SIG-M5 treated with dmso at 0.1 percent for 504 hours (cell line): ENCODE results near the gene ASPN.

Experiments used
- DNase-seq: peaks from one replicate; lab custom pipeline; 2025; ENCODE audit not compliant: unreplicated experiment; lab: John Stamatoyannopoulos, UW

The ASPN gene

GRCh38 chr9:92476962-92477361 lies 5.3 kb downstream of the ASPN start:
- no peak for DNase-seq

GRCh38 chr9:92474587-92474986 lies 7.7 kb downstream of the ASPN start:
- DNase-seq: no peak

- DNase-seq: no peak
These were observed 14.1 kb downstream of the ASPN start for GRCh38 chr9:92468206-92468605.

DNA sequence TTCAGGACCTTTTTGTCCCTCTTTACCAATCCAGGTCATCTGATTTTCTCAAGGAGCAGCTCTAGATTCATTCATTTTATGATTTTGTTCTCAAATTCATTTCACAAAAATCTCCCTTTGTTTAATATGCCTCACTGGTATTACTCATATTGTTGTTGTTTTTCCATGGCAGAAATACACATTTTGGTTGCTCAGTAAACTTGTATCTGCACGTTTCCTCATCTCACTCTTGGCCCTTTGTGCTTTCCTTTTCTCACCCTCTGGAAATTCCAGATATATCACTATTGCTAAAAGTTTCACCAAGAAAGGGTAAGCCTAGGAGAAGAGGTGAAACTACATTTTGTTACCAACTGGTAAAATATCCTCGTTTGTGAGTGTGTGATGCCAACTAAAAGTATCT lies 14.8 kb downstream of the ASPN start:
- DNase-seq: no peak

DNA sequence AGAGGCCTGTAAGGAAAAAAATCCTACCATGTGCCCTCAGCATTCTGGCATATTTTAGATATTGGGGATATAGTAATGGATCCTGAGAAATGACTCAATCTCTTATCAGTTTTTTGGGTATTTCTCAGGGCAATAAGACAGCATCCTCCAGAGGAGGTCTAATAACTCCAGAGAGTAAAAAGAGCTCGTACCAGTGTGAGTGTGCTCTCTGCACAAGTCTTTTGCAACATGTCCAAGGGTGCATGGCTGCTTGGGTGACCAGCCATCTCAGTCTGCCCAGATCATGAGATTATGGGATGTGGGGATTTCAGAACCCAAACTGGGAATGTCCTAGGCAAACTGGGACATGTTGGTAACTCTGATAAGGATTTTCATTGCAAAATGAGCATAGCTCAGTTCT lies 15.3 kb downstream of the ASPN start:
- no peak for DNase-seq

DNA sequence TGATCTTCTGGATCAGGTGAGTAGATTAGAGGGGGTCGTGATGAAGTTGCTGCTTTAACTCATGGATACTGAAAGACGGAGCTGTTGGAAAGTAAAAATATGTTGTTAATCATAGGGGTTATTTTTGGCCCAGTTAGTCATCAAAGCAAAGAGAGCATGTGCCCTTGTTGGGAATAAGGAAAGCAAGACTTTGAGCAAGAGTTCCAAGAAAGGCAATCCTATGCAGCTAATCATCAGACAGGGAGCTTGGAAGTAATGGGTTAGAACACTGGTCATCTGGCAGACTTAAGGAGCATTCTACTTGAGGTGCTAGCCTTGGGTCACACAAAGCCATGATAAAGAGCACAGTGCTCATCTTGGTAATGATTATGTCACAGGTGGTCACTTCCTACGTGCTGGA lies 18.3 kb downstream of the ASPN start:
- no peak for DNase-seq

DNA sequence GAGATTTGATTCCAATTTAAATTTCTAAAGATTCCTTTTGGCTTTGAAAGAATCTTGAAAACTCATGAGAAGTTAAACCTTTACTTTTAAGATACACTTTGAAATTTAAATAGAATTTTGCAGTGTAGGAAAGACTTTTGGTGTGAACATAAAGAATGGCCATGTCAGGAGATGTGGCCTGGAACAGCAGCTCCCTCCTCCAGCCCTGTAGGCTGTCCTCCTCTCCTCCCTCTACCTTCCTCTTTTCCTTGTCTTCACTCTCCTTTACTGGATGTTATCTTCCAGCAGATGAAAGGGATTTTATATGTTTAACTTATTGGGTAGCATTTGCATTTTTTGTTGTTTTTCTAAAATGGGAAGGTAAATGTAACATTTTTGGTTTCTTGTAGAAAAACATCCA lies 18.9 kb downstream of the ASPN start:
- DNase-seq: no peak

DNA sequence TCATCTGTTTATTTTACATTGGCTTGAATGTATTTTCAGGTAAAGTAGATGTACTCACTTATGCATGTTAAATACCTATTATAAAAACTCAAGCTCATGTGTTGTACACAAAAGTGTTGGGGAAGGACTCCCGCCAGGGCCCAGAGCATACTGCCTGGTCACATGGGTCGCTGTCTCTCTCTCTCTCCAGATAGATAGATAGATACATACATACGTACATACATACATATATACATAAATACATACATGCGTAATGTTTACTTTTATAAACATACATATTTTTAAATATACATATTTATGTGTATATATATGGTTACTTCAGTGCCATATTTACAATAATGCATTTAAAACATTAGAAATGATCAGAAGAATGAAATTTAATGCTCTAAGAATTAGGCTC lies 24.7 kb downstream of the ASPN start:
- DNase-seq: no peak

DNA sequence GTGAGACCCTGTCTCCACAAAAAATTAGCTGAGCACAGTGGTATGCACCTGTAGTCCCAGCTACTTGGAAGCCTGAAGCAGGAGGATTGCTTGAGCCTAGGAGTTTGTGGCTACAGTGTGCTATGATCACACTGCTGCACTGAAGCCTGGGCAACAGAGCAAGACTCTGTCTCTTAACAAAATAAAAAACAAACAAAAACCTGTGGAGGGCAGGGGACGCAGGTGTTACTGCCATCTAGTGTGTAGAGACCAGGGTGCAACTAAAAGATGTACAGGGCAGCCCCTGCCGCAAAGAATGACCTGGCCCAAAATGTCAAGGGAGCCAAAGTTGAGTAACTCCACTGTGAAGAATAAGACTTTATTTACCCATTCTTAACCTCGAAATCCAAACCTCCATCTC lies 27.1 kb downstream of the ASPN start:
- no peak for DNase-seq

DNA sequence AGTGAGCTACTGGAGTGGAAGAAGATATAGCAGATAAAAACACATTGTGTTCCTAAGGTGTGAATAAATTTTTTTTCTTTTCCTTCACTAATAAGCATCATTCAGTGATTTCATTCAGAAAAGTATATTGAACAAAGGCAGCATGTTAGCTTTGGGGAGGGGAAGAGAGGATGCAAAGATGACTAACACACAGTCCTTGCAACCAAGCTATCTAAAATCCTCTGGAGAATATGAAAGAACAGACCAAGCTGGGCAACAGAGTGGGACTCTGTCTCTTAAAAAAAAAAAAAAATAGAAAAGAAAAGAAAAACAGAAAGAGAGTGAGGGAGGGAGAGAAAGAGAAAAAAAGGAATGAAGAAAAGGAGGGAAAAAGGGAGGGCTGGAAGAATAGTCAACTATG lies 35.8 kb downstream of the ASPN start:
- no peak for DNase-seq

- DNase-seq: no peak
These were observed 37.5 kb downstream of the ASPN start for GRCh38 chr9:92444841-92445240.

- no peak for DNase-seq
These were observed 41.6 kb downstream of the ASPN start for GRCh38 chr9:92440751-92441046.

DNA sequence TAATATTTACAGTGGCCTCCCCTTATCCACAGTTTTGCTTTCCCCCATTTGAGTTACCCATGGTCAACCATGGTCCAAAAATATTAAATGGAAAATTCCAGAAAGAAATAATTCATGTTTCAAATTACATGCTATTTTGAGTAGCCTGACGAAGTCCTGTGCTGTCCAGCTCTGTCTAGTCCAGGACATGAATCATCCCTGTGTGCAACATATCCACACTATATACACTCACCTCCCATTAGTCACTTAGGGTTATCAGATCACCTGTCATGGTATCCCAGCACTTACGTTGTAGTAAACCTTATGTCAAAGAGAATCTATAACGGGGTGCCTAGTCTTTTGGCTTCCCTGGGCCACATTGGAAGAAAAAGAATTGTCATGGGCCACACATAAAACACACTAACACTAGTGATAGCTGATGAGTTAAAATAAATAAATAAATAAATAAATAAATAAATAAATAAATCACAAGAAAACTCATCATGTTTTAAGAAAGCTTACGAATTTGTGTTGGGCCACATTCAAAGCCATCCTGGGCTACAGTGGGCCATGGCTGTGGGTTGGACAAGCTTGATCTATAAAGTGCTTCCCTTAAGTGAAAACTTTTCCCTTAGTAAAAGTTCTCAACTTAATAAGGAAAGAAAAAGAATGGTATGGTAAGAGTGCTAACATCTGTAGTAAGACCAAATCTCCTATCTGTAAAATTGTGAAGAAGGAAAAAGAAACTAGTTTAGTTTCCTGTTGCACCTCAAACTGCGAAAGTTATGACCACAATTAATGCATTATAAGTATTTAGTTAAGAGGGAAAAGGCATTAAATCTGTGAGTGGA lies 42.2 kb downstream of the ASPN start:
- no peak for DNase-seq

GRCh38 chr9:92438900-92439526 lies 43.3 kb downstream of the ASPN start:
- no peak for DNase-seq

GRCh38 chr9:92435263-92435662 lies 47.0 kb downstream of the ASPN start:
- DNase-seq: no peak

- DNase-seq: no peak
These were observed 49.2 kb downstream of the ASPN start for GRCh38 chr9:92432972-92433548.

DNA sequence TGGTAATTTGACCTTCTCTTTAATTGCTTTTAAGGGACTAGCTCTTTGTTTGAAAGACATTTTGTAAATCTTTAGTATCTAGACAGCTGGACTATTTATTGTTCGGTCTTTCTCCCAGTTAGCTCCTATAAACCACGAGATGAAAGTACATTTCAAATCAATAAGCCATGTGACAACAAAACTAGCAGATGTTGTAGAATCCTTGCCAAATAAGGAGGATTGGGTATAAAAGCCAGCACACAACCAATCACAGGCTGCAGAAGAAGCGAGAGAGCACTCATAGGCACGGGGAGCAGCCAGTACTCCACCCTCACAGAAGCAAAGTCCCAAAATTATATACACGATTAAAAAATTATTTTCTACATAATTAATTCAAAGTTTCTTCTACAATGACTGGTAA lies 50.0 kb downstream of the ASPN start:
- DNase-seq: no peak

DNA sequence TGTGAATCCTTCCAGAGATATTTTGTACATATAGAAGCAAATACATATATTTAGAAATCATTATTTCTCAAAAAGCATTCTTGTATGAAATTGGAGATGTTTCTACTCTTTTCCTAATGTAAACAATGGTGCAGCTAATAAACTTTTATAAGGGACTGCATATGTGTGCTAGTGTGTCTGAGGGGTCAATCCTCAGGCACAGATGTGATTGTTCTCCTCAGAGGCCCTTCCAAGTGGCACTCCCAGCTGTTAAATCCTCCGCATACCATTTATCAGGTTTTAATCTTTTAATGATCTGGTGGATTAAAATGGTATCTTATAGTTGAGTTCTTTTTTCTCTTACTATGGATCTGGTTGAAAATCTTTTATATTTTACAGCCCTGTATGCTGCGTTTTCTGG lies 52.5 kb downstream of the ASPN start:
- no peak for DNase-seq

- no peak for DNase-seq
These were observed 55.7 kb downstream of the ASPN start for GRCh38 chr9:92426501-92427145.

DNA sequence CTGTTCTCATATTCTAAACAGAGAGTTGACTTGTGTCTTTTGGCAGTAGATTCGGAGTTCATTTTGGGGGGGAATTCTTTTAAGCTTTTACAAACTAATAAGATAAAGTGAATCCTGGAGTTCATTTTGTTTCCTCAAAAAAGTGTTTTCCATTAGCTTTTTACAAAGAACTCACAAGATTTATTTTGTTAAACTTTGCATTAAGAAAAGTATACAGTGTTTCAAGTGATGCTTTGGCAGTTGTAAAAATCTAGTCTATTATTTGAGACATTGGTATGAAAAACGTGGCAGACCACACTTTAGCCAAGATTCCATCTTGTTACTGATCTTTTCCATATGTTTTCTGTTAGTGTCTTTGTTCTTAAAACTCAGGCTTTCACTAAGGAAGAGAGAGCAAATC lies 56.8 kb downstream of the ASPN start:
- no peak for DNase-seq

DNA sequence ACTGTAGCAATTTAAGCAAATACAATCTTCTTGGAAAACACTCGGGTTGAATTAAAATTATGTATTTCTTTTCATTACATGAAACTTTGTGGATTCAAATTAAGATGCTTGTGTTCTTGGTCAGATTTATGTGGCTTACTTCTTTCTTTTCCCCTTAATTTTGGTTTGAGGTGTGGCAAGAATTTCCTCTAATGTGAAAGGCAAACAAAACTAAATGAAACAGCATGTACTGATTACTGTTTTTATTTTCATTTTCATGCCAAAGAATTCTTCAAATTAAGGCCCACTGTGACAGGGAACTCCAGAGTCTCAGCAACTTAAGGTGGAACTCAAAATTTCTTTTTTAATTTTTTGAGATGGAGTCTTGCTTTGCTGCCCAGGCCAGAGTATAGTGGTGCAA lies 58.0 kb downstream of the ASPN start, which contains the start of gene OMD:
Gene OMD, minus strand, starts transcription at position 132 of the 400 bp plus-strand sequence. CDS start 6,913 bp downstream, outside the sequence.
- no peak for DNase-seq

GRCh38 chr9:92423612-92424011 lies 58.7 kb downstream of the ASPN start:
- DNase-seq: no peak
